ENCODE data around the gene AKAP13.

- TF ChIP-seq ZNF230 (CRISPR knock-in tag; IDR thresholded peaks at IDR 0.05) (no peak), NFKB2 (CRISPR knock-in tag; IDR thresholded peaks at IDR 0.05; ENCODE audit: borderline replicate concordance) (no peak), ZBTB7A (CRISPR knock-in tag; IDR thresholded peaks at IDR 0.05) (no peak), LCORL (IDR thresholded peaks at IDR 0.05) (no peak), LCORL (CRISPR knock-in tag; IDR thresholded peaks at IDR 0.05) (no peak), ZNF598 (CRISPR knock-in tag; IDR thresholded peaks at IDR 0.05; ENCODE audit: borderline replicate concordance) (no peak)
- TF ChIP-seq, protein P1, sequence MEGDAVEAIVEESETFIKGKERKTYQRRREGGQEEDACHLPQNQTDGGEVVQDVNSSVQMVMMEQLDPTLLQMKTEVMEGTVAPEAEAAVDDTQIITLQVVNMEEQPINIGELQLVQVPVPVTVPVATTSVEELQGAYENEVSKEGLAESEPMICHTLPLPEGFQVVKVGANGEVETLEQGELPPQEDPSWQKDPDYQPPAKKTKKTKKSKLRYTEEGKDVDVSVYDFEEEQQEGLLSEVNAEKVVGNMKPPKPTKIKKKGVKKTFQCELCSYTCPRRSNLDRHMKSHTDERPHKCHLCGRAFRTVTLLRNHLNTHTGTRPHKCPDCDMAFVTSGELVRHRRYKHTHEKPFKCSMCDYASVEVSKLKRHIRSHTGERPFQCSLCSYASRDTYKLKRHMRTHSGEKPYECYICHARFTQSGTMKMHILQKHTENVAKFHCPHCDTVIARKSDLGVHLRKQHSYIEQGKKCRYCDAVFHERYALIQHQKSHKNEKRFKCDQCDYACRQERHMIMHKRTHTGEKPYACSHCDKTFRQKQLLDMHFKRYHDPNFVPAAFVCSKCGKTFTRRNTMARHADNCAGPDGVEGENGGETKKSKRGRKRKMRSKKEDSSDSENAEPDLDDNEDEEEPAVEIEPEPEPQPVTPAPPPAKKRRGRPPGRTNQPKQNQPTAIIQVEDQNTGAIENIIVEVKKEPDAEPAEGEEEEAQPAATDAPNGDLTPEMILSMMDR (CRISPR knock-in tag; IDR thresholded peaks at IDR 0.05), result no peak
- TF ChIP-seq, protein P2, sequence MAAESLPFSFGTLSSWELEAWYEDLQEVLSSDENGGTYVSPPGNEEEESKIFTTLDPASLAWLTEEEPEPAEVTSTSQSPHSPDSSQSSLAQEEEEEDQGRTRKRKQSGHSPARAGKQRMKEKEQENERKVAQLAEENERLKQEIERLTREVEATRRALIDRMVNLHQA (CRISPR knock-in tag; IDR thresholded peaks at IDR 0.05), result no peak
Measured at GRCh38 chr15:85351965-85352364, 28.4 kb upstream of the AKAP13 start.
